Activated naive CD4-positive, alpha-beta T cell treated with anti-CD3 and anti-CD28 coated beads, Interleukin-2, amount 50 U/mL, for 72 hours (primary cell): ENCODE data around the gene SLC22A16. TPM values are rescaled to one million over a fixed set of nuclear protein-coding genes. Genes with fewer than 3 reads are reported as not detected.
"Not testable (repeated sequence)": the region's sequence is repeated elsewhere in the genome, so short reads cannot be mapped to it uniquely, and the experiment has no call there.

ENCODE experiments used
- ATAC-seq, 2 donors: fragments of 150-1000 bp; cut with Tn5 transposase; 2 replicates each; pipeline ENCODE4 v1.10.0; 2021; ENCODE audit warnings: mild to moderate bottlenecking in 2 of 2, moderate library complexity in 2 of 2
- DNase-seq, 2 donors: peaks; one replicate each; pipeline ENCODE4 v3.0.0; 2021 to 2022; ENCODE audit warnings: low spot score in 2 of 2
- H3K27ac Mint-ChIP-seq, 2 donors: one replicate each; pipeline ENCODE4 v1.8.0; 2022; ENCODE audit warnings: mild to moderate bottlenecking in 2 of 2, mixed read lengths in 2 of 2
- H3K36me3 Mint-ChIP-seq, 2 donors: one replicate each; pipeline ENCODE4 v1.8.0; 2022; ENCODE audit warnings: mixed read lengths in 2 of 2
- H3K9me3 Mint-ChIP-seq, 2 donors: one replicate each; pipeline ENCODE4 v1.8.0; 2022; ENCODE audit warnings: mixed read lengths in 2 of 2
- total RNA-seq, 2 donors: library from RNA; stranded (reverse); gene quantifications; one replicate each; pipeline ENCODE4 v1.2.3, GENCODE V29; 2022

Gene SLC22A16
- total RNA-seq, 2 donors from 2014 or later, result not detected

- ATAC-seq (no peak), DNase-seq (no peak)
- no peak overlapping the region for H3K27ac Mint-ChIP-seq
- no peaks in the 10 kb centered on the region for H3K9me3 Mint-ChIP-seq
- H3K36me3 Mint-ChIP-seq, result no peaks in the 10 kb centered on the region
Measured at GRCh38 chr6:110493253-110493800, 16.9 kb upstream of the SLC22A16 start.

- DNase-seq, result no peak
- H3K9me3 Mint-ChIP-seq, result no peaks in the 10 kb centered on the region
- no peaks in the 10 kb centered on the region for H3K36me3 Mint-ChIP-seq
- no peak for ATAC-seq
- H3K27ac Mint-ChIP-seq, result no peak overlapping the region
Measured at GRCh38 chr6:110492584-110492983, 16.2 kb upstream of the SLC22A16 start.

DNA sequence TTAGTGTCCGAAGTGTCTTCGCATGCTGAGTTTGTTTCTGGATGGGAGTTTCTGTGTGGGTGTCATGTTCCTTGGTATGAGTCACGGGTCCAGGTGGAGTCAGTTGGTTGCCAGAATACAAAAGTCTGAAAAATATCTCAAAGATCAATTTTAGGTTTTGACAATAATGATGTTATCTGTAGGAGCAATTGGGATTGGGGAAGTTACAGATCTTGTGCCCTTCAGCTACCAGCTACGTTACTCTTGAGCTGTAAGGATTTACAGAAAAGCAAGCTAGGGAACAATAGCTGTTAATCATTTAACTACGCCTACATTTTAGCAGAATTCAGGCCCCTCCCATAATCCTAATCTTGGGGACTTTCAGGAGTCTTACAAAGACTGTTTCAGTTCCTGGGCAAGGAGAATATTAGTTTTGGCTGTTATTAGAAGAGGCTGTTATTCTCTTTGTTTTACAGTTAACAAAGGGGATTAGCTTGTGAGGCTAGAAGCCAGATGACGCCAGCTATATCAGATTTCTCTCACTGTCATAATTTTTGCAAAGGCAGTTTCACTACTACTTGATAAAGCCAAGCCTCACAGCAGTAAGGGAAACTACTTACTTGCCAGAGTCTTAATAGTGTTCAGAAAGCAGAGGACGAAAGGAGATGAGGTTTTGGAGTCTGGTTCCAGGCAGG lies 15.4 kb upstream of the SLC22A16 start:
- no peaks in the 10 kb centered on the region for H3K9me3 Mint-ChIP-seq
- peak overlapping the region in 1 of 2 donors; percentile 15 for H3K27ac Mint-ChIP-seq

GRCh38 chr6:110491299-110491643 lies 14.9 kb upstream of the SLC22A16 start:
- DNase-seq (no peak), ATAC-seq (no peak)
- Mint-ChIP-seq H3K9me3 (no peaks in the 10 kb centered on the region), H3K36me3 (no peaks in the 10 kb centered on the region), H3K27ac (peak overlapping the region in 1 of 2 donors; percentile 15)

More for the DNA sequence above, 15.4 kb upstream of the SLC22A16 start:
- no peak for DNase-seq
- peak in 1 of 2 donors; percentile 13 for ATAC-seq
- H3K36me3 Mint-ChIP-seq, result no peaks in the 10 kb centered on the region

DNA sequence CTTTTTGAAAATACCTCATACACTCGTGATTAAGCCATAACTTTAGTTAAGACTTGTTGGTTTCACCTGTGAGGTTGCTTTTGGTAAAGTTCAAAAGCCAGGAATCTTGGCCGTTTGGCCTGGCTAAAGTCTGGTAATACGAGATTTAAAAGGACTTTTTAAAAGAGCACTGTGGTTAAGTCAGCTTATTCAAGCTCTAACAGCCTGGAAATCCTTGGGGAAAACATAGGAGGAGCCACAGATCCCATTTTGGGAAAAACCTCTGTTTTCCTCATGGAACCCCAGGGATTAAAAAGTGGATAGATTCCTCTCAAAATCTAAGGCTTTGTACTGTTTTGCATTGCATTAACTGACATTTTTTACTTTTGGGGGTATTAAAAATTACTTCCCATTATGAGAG lies 13.7 kb upstream of the SLC22A16 start:
- no peaks in the 10 kb centered on the region for H3K36me3 Mint-ChIP-seq

DNA sequence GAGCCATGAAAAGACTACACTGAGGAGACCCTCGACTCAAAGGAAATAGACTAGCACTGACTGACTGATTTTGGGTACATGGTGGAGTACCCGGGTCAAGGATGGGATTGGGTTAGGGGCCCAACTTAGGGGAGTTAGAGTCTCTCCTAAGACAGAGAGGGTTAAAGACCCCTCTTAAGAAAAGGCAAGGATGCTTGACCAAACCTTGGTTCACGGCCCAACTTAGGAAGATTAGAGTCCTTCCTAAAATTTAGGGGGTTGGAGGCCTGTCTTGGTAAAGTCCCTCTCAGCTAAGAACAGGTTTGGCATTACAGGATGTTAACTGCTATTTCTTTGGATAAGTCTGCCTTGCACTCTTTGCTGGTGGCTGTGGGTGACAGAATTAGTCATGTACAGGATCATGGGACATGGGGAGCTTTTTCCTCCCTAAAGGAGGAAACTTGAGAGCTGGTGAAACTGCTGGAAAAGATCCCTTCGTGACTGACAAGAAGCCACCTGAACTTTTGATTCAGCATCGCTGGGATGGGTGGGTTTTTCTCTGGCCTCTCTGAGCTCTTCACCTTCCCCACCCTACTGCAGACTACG lies 12.3 kb upstream of the SLC22A16 start:
- no peaks in the 10 kb centered on the region for H3K36me3 Mint-ChIP-seq
- DNase-seq, result no peak
- no peaks in the 10 kb centered on the region for H3K9me3 Mint-ChIP-seq
- ATAC-seq, result no peak
- H3K27ac Mint-ChIP-seq, result no peak overlapping the region

More for the DNA sequence above, 13.7 kb upstream of the SLC22A16 start:
- ATAC-seq, result no peak
- Mint-ChIP-seq H3K9me3 (no peaks in the 10 kb centered on the region), H3K27ac (no peak overlapping the region)
- DNase-seq, result no peak

DNA sequence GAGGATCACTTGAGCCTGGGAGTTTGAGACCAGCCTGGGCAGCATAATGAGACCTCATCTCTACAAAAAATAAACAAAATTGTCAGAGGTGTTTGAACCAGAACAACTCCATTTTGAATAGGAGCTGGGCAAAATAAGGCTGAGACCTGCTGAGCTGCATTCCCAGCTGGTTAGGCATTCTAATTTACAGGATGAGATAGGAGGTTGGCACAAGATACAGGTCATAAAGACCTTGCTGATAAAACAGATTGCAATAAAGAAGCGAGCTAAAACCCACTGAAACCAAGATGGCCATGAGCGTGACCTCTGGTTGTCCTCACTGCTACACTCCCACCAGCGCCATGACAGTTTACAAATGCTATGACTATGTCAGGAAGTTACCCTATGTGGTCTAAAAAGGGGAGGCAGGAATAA lies 11.6 kb upstream of the SLC22A16 start:
- DNase-seq, H3K27ac Mint-ChIP-seq, ATAC-seq, H3K9me3 Mint-ChIP-seq, H3K36me3 Mint-ChIP-seq: not testable (repeated sequence)

GRCh38 chr6:110486756-110487155 lies 10.3 kb upstream of the SLC22A16 start:
- Mint-ChIP-seq H3K27ac (peak overlapping the region in 1 of 2 donors; percentile 76), H3K36me3 (no peaks in the 10 kb centered on the region), H3K9me3 (peaks cover 0 to 9% of the 10 kb centered on the region in 2 donors)
- ATAC-seq, result no peak
- no peak for DNase-seq

GRCh38 chr6:110485491-110485890 lies 9.1 kb upstream of the SLC22A16 start:
- Mint-ChIP-seq H3K9me3 (peaks cover 0 to 9% of the 10 kb centered on the region in 2 donors), H3K36me3 (no peaks in the 10 kb centered on the region), H3K27ac (no peak overlapping the region)
- ATAC-seq (no peak), DNase-seq (no peak)

- no peak for DNase-seq
- no peaks in the 10 kb centered on the region for H3K36me3 Mint-ChIP-seq
- H3K27ac Mint-ChIP-seq, result no peak overlapping the region
- peaks cover 0 to 9% of the 10 kb centered on the region in 2 donors for H3K9me3 Mint-ChIP-seq
- no peak for ATAC-seq
Measured at GRCh38 chr6:110484321-110484720, 7.9 kb upstream of the SLC22A16 start.

DNA sequence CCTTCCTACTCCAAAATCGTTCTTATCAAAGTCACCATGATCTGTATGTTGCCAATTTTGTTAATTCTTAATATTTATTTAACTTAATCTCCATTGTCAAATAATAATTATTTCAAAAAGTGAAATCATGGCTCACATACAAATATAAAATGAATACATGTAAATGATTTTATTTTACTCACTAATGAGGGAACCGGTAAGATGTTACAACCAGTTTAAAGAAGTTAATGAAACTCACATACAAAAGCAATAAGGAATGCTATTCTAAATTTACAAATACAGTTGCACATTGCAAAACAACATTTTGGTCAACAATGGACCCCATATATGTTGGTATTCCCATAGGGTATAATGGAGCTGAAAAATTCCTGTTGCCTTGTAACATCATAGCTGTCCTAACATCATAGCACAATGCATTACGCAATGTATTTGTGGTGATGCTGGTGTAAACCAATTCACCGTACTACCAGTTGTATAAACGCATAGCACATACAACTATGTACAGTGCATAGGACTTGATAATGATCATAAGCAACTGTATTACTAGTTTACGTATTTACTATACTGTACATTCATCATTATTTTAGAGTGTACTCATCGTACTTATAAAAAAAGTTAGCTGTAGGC lies 6.5 kb upstream of the SLC22A16 start:
- peaks cover 0 to 9% of the 10 kb centered on the region in 2 donors for H3K9me3 Mint-ChIP-seq
- H3K27ac Mint-ChIP-seq, result no peak overlapping the region
- ATAC-seq, result no peak
- H3K36me3 Mint-ChIP-seq, result peaks cover 0 to 5% of the 10 kb centered on the region in 2 donors
- DNase-seq, result no peak

GRCh38 chr6:110481081-110481480 lies 4.7 kb upstream of the SLC22A16 start:
- Mint-ChIP-seq H3K27ac (no peak overlapping the region), H3K9me3 (peaks cover 0 to 9% of the 10 kb centered on the region in 2 donors), H3K36me3 (peaks cover 0 to 7% of the 10 kb centered on the region in 2 donors)
- DNase-seq, result no peak
- ATAC-seq, result no peak

GRCh38 chr6:110475066-110475653 lies 1.3 kb downstream of the SLC22A16 start:
- ATAC-seq, result peak in 1 of 2 donors; percentile 37
- H3K27ac Mint-ChIP-seq, result peak overlapping the region in 1 of 2 donors; percentile 9
- peaks cover 0 to 7% of the 10 kb centered on the region in 2 donors for H3K36me3 Mint-ChIP-seq
- H3K9me3 Mint-ChIP-seq, result no peaks in the 10 kb centered on the region
- DNase-seq, result no peak

GRCh38 chr6:110474500-110474899 lies 1.9 kb downstream of the SLC22A16 start:
- H3K36me3 Mint-ChIP-seq, result peaks cover 0 to 7% of the 10 kb centered on the region in 2 donors
- ATAC-seq, result no peak
- DNase-seq, result no peak
- H3K27ac Mint-ChIP-seq, result no peak overlapping the region
- no peaks in the 10 kb centered on the region for H3K9me3 Mint-ChIP-seq

DNA sequence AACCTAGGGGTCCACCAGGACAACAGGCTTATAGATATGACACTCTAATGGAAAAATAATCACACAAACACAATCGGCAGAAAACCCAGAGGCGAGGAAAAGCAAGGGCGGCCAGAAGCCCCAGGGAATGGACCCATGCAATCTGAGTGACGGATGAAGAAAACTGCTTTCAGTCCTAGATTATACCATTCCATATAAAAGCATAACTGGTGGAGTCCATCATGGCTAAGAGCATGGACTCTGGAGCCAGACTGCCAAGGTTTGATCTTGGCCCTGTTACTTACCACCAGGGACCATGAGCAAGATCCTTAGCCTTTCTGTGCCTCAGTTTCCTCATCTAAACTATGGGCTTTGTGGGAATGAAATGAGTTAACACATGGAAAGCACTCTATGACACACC lies 3.7 kb downstream of the SLC22A16 start:
- H3K9me3 Mint-ChIP-seq, result no peaks in the 10 kb centered on the region
- ATAC-seq (no peak), DNase-seq (no peak)
- H3K27ac Mint-ChIP-seq, result no peak overlapping the region
- peaks cover 0 to under 1% of the 10 kb centered on the region in 2 donors for H3K36me3 Mint-ChIP-seq

DNA sequence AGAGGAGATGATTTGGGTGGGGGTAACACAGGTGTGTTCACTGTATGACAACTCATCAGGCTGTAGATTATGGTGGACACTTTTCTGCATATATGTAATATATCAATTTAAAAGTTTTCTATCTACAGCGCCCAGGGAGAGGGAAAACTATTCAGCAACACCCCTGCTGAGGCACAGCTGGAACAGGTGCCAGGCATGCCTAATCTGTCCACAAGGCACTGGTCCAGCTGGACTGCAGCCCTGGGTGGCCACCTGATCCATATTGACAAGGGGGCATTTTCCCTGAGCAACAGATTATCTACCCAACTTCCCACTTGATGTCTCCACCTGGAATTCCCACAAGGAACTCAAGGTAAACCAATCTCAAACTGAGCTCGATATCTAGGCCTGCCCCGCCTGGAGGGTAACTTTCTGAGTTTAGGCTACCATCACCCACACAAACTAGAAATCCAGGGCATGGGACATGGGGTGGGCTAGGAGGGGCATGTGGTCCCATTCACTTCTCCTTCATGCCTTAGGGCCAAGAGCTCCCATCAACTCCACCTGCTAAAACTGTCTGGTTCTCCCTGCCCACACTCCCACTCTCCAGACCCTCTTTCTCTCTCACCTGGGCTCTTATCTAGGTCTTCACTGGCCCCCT lies 4.6 kb downstream of the SLC22A16 start:
- Mint-ChIP-seq H3K27ac (no peak overlapping the region), H3K9me3 (no peaks in the 10 kb centered on the region), H3K36me3 (no peaks in the 10 kb centered on the region)
- ATAC-seq, result no peak
- no peak for DNase-seq

- Mint-ChIP-seq H3K9me3 (peaks cover 0 to 3% of the 10 kb centered on the region in 2 donors), H3K27ac (no peak overlapping the region), H3K36me3 (peaks cover 5 to 10% of the 10 kb centered on the region in 2 donors)
- ATAC-seq, result no peak
- no peak for DNase-seq
Measured at GRCh38 chr6:110468731-110469130, 7.7 kb downstream of the SLC22A16 start.
